Activated CD4-positive, alpha-beta memory T cell treated with anti-CD3 and anti-CD28 coated beads, Interleukin-2, amount 10 ng/mL, durations not matched to agents 7 days and 5 days (primary cell): ENCODE results near the gene FOXQ1. TPM values are rescaled to one million over a fixed set of nuclear protein-coding genes. Genes with fewer than 3 reads are reported as not detected.

Source experiments
- total RNA-seq, 2 experiments: library from RNA; stranded (reverse); gene quantifications; one replicate each; pipeline ENCODE4 v1.2.3, GENCODE V29; 2021

Gene FOXQ1
- total RNA-seq, 2 experiments from 2014 or later, result not detected

Other genes starting within 250 kb of the FOXQ1 start
- not detected for gene FOXF2, start 77.5 kb downstream of the FOXQ1 start, total RNA-seq